NCI-H2171 (cell line): Measurements from ENCODE around the gene TRIP10.
"Not testable (repeated sequence)": the region's sequence is repeated elsewhere in the genome, so short reads cannot be mapped to it uniquely, and the experiment has no call there.

ENCODE experiments used
- DNase-seq: peaks from one replicate; lab custom pipeline; 2025; lab: John Stamatoyannopoulos, UW

The TRIP10 gene

DNA sequence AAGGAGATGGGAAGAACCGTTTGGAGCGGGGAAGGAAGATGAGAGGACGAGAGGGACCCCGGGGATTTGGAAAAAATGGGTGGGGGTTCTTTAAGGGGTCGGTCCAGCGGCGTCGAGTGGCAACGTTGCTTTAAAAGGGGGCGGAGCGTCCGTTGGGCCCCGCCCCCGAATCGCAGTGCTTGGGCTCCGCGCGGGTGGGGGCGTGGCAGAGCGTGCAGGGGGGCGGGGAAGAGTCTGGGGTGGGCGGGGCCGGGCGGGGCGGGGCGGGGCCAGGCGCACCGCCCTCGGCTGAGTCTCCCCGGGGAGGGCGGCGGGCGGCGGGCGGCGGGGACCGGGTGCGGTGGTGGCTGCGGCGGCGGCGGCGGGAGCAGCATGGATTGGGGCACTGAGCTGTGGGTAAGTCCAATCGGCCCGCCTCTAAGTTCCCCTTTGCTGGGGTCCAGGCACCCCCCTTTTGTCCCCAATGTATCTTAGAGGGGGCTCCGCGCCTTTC lies at the start of gene TRIP10:
TRIP10 (plus strand) TSS at position 291 of the 493 bp plus-strand sequence; CDS start at position 373, 82 bp downstream.
- DNase-seq = peak; percentile 66

DNA sequence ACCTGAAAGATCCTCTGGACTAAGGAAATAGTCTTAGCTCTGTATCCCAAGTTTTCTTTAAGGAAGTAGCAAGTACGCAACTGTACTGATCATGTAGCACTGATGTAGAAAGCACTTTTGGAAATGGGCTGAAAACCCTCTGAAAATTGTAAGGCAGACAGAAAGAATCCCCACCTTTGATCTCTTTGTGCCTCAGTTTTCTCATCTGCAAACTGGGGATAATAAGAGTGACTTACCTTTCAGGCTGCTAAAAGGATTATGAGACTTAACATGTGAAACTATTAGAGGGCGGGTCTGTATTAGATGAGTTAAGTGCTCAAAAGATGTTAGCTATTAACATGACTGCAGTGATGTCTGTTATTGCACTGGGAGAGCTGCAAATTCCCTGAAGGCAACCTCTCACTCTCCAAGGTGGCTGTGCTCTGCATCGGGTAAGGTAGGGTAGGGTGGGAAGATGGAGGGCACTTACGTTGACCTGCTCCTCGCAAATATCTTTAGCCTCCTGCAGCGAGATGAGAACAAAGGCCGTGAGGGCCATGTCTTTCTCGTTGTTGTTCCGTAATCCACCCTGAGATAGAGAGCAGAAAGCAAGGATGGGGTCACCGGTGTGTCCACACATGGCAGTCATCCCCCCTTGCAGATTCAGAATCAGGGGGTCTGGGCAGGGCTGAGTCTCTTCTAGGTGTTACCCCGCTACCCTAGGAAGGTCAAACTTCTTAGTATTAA lies 49.2 kb upstream of the TRIP10 start:
- DNase-seq = no peak

- no peak for DNase-seq
Measured at GRCh38 chr19:6691342-6691741, 48.1 kb upstream of the TRIP10 start.

DNA sequence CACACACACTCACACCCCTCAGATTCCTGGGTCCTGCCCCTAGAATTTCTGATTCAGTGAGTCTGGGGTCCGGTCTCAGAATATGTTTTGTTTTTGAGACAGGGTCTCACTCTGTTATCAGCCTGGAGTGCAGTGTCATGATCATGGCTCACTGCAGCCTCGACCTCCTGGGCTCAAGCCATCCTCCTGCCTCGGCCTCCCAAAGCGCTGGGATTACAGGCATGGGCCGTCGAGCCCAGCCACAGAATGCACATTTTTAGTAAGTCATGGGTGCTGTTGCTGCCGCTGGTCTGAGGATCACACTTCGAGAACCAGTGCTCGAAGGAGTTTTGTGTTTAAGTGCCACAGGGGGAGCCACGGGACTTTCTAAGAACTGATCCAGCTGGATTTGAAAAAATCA lies 47.5 kb upstream of the TRIP10 start:
- DNase-seq = no peak

GRCh38 chr19:6693056-6693471 lies 46.4 kb upstream of the TRIP10 start:
- DNase-seq = no peak

DNA sequence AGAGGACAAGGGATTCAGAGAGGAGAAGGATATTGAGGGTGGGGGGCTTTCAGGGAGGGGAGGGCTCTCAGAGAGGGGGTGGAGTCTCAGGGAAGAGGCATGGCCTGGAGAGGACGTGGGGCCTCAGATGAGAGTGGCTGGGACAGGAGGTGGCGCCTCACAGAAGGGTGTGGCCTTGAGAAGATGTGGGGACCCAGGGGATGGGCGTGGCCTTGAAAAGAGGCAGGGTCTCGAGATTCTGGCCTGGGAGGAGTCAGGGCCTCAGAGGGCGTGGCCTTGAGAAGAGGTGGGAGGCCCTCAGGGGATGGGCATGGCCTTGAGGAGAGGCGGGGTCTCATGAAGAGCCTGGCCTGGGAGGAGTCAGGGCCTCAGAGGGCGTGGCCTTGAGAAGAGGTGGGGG lies 45.8 kb upstream of the TRIP10 start:
- DNase-seq = no peak

DNA sequence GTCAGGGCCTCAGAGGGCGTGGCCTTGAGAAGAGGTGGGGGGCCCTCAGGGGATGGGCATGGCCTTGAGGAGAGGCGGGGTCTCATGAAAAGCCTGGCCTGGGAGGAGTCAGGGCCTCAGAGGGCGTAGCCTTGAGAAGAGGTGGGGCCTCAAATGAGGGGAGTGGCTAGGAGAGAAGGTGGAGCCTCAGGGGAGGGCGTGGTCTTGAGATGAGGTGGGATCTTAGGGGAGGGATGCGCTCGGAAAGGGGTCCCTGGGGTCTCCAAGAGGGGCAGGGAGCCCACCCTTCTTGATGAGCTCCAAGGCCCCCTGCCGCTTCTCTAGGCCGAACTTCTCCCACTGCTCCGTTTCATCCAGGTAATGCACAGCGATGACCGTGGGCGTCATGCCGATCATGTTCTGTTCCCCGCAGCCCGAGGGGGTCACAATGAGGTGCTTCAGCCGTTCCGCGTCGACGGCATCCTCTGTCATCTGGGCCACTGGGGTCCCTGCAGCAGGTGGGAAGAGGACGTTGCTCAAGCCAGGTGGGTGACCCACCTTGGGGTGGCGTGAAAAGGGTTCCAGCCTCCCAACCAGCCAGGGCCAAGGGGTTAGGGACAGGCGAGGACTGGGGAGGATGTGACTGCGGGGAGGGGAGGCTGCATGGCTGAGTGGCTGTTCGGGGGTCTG lies 45.2 kb upstream of the TRIP10 start:
- no peak for DNase-seq

DNA sequence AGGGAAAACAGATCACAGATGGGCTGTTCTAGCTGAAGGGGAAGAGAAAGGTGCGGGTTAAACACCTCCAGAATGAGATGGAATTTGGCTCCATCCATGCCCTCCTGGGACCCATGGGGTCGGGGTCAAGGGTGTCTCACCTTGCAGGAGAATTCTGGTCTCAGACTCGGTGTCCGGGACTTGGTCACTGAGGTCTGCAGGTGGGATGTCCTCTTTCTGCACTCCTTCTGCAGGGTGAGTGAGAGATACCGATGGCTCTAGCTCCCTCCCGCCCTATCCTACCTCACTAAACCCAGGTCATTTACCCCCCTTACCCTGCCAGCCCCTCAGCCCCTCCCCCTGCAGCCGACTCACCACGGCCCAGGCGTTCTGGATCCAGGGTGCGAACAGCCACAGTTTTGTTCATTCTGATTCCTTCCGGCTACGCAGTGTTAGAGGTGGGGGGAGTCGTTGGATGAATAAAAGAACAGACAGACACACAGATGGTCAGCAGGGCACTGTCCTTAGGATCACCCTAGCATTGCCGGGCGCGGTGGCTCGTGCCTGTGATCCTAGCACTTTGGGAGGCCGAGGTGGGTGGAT lies 43.1 kb upstream of the TRIP10 start:
- no peak for DNase-seq

GRCh38 chr19:6697291-6697690 lies 42.2 kb upstream of the TRIP10 start:
- no peak for DNase-seq

- DNase-seq = no peak
Measured at GRCh38 chr19:6699935-6700334, 39.5 kb upstream of the TRIP10 start.

GRCh38 chr19:6700586-6701316 lies 38.7 kb upstream of the TRIP10 start:
- no peak for DNase-seq

DNA sequence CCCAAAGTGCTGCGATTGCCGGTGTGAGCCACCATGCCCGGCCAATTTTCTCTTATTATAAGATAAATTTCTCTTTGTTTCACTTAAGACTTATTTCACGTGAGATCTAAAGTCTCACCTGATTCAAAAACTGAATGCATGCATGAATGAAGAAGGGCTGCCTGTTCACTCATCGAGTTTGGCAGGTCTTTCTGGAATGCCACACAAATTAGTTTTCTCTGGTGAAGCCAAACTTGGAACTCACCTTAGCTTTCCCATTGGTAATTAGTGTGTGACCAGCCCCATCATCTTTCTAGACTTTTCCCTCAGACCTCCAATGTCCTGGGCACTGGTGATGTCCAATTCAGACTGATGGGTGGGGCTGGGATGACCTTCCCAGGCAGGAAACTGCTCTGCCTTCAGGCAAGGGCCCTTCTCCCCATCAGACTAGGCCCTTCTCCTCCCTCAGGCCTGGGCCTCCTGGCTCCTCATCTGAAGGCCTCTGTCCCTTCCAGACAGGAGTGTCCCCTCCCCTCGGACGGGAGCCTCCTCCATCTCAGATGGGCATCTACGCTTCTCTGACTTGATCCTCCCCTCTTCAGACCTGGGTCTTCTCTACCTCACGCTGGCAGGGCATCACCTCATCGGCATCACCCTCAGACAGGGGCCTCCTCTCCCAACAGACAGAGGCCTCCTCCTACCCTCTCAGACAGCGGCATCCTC lies 33.4 kb upstream of the TRIP10 start:
- DNase-seq = no peak

DNA sequence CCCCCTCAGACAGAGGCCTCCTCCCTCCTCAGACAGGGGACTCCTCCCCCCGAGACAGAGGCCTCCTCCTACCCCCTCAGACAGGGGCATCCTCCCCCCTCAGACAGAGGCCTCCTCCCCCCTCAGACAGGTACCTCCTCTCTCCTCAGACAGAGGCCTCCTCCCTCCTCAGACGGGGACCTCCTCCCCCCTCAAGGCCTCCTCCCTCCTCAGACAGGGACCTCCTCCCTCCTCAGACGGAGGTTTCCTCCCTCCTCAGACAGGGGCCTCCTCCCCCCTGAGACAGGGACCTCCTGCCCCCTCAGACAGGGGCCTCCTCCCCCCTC lies 32.9 kb upstream of the TRIP10 start:
- DNase-seq = no peak

DNA sequence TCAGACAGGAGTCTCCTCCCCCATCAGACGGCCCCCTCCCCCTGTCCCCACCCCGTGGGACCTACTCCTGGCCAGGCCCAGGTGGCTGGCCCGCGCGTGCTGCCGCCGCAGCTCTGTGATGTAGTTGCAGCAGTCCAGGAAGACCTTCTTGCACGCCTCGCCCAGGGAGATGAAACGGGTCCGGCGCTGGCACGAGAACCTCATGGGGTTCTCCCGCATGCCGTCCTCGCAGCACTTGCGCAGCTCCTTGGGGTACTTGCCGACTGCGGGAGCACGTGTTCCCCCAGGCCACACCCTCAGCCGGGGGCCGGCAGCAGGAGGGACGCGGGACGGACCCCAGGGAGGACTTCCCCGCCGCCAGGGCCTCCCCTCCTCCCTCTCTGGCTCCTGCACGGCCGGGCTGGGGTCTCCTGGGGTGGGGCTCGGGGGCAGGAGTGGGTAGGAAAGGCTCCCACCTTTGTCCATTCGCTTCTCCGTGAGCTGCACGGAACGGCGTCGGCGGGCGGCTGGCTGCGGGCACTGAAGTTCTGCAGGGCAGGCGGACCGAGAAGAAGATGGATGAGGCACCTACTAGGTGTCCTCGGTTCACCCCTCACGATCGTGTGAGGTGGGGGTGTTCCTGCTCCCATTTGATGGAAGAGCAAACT lies 32.3 kb upstream of the TRIP10 start:
- no peak for DNase-seq

DNA sequence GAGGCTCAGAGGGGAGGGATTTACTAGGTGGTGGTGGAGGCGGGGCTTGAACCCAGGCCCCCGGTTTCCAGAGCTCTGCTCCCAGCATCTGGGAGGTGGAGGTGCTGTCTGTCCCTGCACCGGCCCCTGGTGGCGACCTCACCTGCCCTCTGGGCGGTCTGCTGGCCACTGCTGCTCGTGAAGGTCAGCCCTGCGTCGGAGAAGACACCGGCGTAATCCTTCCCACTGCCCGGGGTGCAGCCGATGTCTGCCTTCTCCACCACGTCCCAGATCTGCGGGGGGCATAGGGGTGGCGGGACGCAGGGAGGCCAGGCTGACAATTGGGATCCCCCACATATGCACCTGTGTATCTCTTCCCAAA lies 31.8 kb upstream of the TRIP10 start:
- no peak for DNase-seq

- DNase-seq = no peak
Measured at GRCh38 chr19:6708346-6708745, 31.1 kb upstream of the TRIP10 start.

DNA sequence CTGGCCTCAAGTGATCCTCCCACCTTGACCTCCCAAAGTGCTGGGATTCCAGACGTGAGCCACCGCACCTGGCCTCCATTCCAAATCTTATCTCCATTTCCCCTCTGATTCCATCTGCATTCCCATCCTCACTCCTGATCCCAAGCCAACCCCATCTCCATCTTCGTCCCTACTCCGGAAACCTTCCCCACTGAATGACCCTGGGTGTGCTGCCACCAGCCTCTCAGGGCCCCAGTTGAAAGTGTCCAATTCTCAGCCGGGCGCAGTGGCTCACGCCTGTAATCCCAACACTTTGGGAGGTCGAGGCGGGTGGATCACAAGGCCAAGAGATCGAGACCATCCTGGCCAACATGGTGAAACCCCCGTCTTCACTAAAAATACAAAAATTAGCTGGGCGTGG lies 30.6 kb upstream of the TRIP10 start:
- not testable (repeated sequence) for DNase-seq

- no peak for DNase-seq
Measured at GRCh38 chr19:6709549-6709948, 29.9 kb upstream of the TRIP10 start.

GRCh38 chr19:6710273-6711077 lies 29.0 kb upstream of the TRIP10 start:
- DNase-seq = no peak

GRCh38 chr19:6711078-6711361 lies 28.5 kb upstream of the TRIP10 start:
- no peak for DNase-seq

GRCh38 chr19:6711605-6712004 lies 27.9 kb upstream of the TRIP10 start:
- no peak for DNase-seq
